GM23338 (cell line): ENCODE results near the gene PFKFB2. TPM values are rescaled to one million over a fixed set of nuclear protein-coding genes. Genes with fewer than 3 reads are reported as not detected.

Experiments used
- ATAC-seq: fragments of 200-7000 bp; cut with Tn5 transposase; 3 replicates; pipeline ENCODE4 v1.9.1; 2020
- DNase-seq: peaks from one replicate; pipeline ENCODE4 v3.0.0-alpha.2; 2015; ENCODE audit warnings: low spot score
- H2AFZ ChIP-seq: fragments of 200-600 bp; sonication (generic); 2 replicates; pipeline ENCODE4 v1.8.0; 2016; ENCODE audit warnings: antibody characterized with exemption, mild to moderate bottlenecking, moderate library complexity
- H3F3A ChIP-seq: fragments of 200-600 bp; sonication (generic); replicated peaks from 2 replicates; pipeline ENCODE4 v1.8.0; 2017; ENCODE audit warnings: antibody characterized with exemption, mixed run types, low read depth
- H3K27ac ChIP-seq: fragments of 200-600 bp; sonication (generic); 2 replicates; pipeline ENCODE4 v1.6.1; 2016; ENCODE audit warnings: low read depth
- H3K27me3 ChIP-seq: fragments of 200-600 bp; sonication (generic); 2 replicates; pipeline ENCODE4 v1.8.0; 2016; ENCODE audit warnings: mild to moderate bottlenecking, mixed run types, moderate library complexity; ENCODE audit not compliant: insufficient read depth
- H3K36me3 ChIP-seq: fragments of 200-600 bp; sonication (generic); 2 replicates; pipeline ENCODE4 v1.8.0; 2016; ENCODE audit warnings: mild to moderate bottlenecking; ENCODE audit not compliant: insufficient read depth
- H3K4me1 ChIP-seq: fragments of 200-600 bp; sonication (generic); 2 replicates; pipeline ENCODE4 v1.8.0; 2016; ENCODE audit warnings: mild to moderate bottlenecking, moderate library complexity; ENCODE audit not compliant: insufficient read depth
- H3K4me2 ChIP-seq: fragments of 200-600 bp; sonication (generic); 2 replicates; pipeline ENCODE4 v1.7.1; 2017; ENCODE audit warnings: mixed run types
- H3K4me3 ChIP-seq: fragments of 200-600 bp; sonication (generic); 2 replicates; pipeline ENCODE4 v1.6.1; 2016; ENCODE audit warnings: mixed run types
- H3K79me2 ChIP-seq: fragments of 200-600 bp; sonication (generic); replicated peaks from 2 replicates; pipeline ENCODE4 v1.8.0; 2017; ENCODE audit warnings: mild to moderate bottlenecking; ENCODE audit not compliant: insufficient read depth
- H3K9me2 ChIP-seq: fragments of 200-600 bp; sonication (generic); 2 replicates; pipeline ENCODE4 v1.8.0; 2017; ENCODE audit not compliant: insufficient read depth
- H4K20me1 ChIP-seq: fragments of 200-600 bp; sonication (generic); replicated peaks from 2 replicates; pipeline ENCODE4 v1.8.0; 2017; ENCODE audit warnings: mild to moderate bottlenecking; ENCODE audit not compliant: insufficient read depth
- H3K27ac Mint-ChIP-seq: 2 replicates; pipeline ENCODE4 v1.8.0; 2020; ENCODE audit warnings: inconsistent platforms, mild to moderate bottlenecking, moderate library complexity, mixed read lengths
- H3K27me3 Mint-ChIP-seq: 3 replicates; pipeline ENCODE4 v1.8.0; 2022; ENCODE audit warnings: low read depth, mild to moderate bottlenecking, moderate library complexity, mixed read lengths, inconsistent platforms; ENCODE audit not compliant: insufficient read depth, poor library complexity
- H3K36me3 Mint-ChIP-seq: 3 replicates; pipeline ENCODE4 v1.8.0; 2021; ENCODE audit warnings: low read depth, mild to moderate bottlenecking, inconsistent platforms, moderate library complexity, mixed read lengths
- H3K4me1 Mint-ChIP-seq: 3 replicates; pipeline ENCODE4 v1.8.0; 2020; ENCODE audit warnings: mild to moderate bottlenecking, inconsistent platforms, mixed read lengths
- H3K4me3 Mint-ChIP-seq: 3 replicates; pipeline ENCODE4 v1.8.0; 2021; ENCODE audit warnings: moderate library complexity, mild to moderate bottlenecking, inconsistent platforms, mixed read lengths
- H3K9me3 Mint-ChIP-seq: 3 replicates; pipeline ENCODE4 v1.8.0; 2020; ENCODE audit warnings: moderate library complexity, mild to moderate bottlenecking, inconsistent platforms, mixed read lengths
- CREB1 ChIP-seq: fragments of 250-450 bp; sonication (Bioruptor Pico); IDR thresholded peaks from 2 replicates; pipeline ENCODE4 v1.5.0; 2020; ENCODE audit warnings: low read depth, mild to moderate bottlenecking, moderate library complexity
- EZH2 ChIP-seq: fragments of 200-600 bp; sonication (generic); IDR thresholded peaks from one replicate; pipeline ENCODE4 v1.8.0; 2017; ENCODE audit warnings: antibody characterized with exemption, mild to moderate bottlenecking, low read depth; ENCODE audit not compliant: unreplicated experiment
- EZH2phosphoT487 ChIP-seq: fragments of 200-600 bp; sonication (generic); IDR thresholded peaks from one replicate; pipeline ENCODE4 v1.8.1; 2018; ENCODE audit warnings: antibody characterized with exemption; ENCODE audit not compliant: unreplicated experiment
- JUNB ChIP-seq: IDR thresholded peaks from one replicate; pipeline ENCODE4 v1.6.1; 2016; ENCODE audit warnings: antibody characterized with exemption; ENCODE audit not compliant: unreplicated experiment
- NANOG ChIP-seq: IDR thresholded peaks from 2 replicates; pipeline ENCODE4 v1.6.1; 2016; ENCODE audit warnings: antibody characterized with exemption, borderline replicate concordance
- POLR2AphosphoS5 ChIP-seq: IDR thresholded peaks from 2 replicates; pipeline ENCODE4 v1.6.1; 2016; ENCODE audit warnings: antibody characterized with exemption, low read depth
- REST ChIP-seq: IDR thresholded peaks from one replicate; pipeline ENCODE4 v1.6.1; 2018; ENCODE audit warnings: antibody characterized with exemption; ENCODE audit not compliant: unreplicated experiment
- STAT1 ChIP-seq: IDR thresholded peaks from one replicate; pipeline ENCODE4 v1.6.1; 2016; ENCODE audit warnings: antibody characterized with exemption; ENCODE audit not compliant: unreplicated experiment
- ZNF114 ChIP-seq: fragments of 250-450 bp; sonication (Bioruptor Pico); IDR thresholded peaks from 2 replicates; pipeline ENCODE4 v1.5.0; 2020; ENCODE audit warnings: mild to moderate bottlenecking, moderate library complexity
- ZNF331 ChIP-seq: fragments of 250-450 bp; sonication (Bioruptor Pico); IDR thresholded peaks from 2 replicates; pipeline ENCODE4 v1.5.0; 2020; ENCODE audit warnings: low read depth, mild to moderate bottlenecking, moderate library complexity
- ZNF462 ChIP-seq: fragments of 250-450 bp; sonication (Bioruptor Pico); IDR thresholded peaks from 2 replicates; pipeline ENCODE4 v1.5.0; 2020; ENCODE audit warnings: mild to moderate bottlenecking, moderate library complexity
- polyA plus RNA-seq: library from polyadenylated mRNA; unstranded; fragments of >200 nt; fragmentation: Nextera tagmentation; extraction: Ambion mirVana; gene quantifications from 2 replicates; pipeline ENCODE4 v1.2.1, GENCODE V29; 2016
- total RNA-seq: library from RNA; depleted of rRNA; stranded (reverse); fragments of >200 nt; shearing (Covaris generic); gene quantifications from 2 replicates; pipeline ENCODE4 v1.2.3, GENCODE V29; 2014
- TF ChIP-seq, protein P1 (sequence below): IDR thresholded peaks from 2 replicates; pipeline ENCODE4 v1.6.1; 2016; ENCODE audit warnings: antibody characterized with exemption
- TF ChIP-seq, protein P2 (sequence below), 2 experiments: fragments of 200-600 bp in 1 of 2; sonication (generic) in 1 of 2; conservative IDR thresholded peaks; 2 replicates each; pipeline versions ENCODE4 v1.5.1 to v1.6.1; 2016 to 2017; ENCODE audit warnings: antibody characterized with exemption in 2 of 2, low read depth in 2 of 2, mild to moderate bottlenecking in 2 of 2, moderate library complexity in 1 of 2

PFKFB2 gene
- total and polyA plus RNA-seq, 2 experiments from 2014 or later, result 4.9 to 14.8 TPM

- peaks cover 10% of the 10 kb centered on the region for H3K4me1 Mint-ChIP-seq
- Histone ChIP-seq H3K9me2 (peaks cover 23% of the 10 kb centered on the region), H3F3A (no peaks in the 10 kb centered on the region), H3K4me2 (no peak within 1 kb of the TSS), H3K79me2 (no peaks in the 10 kb centered on the region), H2AFZ (no peak within 1 kb of the TSS), H3K27ac (no peak within 1 kb of the TSS), H3K4me3 (no peak within 1 kb of the TSS), H3K27me3 (no peaks in the 10 kb centered on the region), H3K36me3 (no peaks in the 10 kb centered on the region), H3K4me1 (peaks cover 6% of the 10 kb centered on the region), H4K20me1 (no peaks in the 10 kb centered on the region)
- peaks cover 2% of the 10 kb centered on the region for H3K27me3 Mint-ChIP-seq
- H3K27ac Mint-ChIP-seq, result no peak within 1 kb of the TSS
- DNase-seq (no peak), ATAC-seq (no peak)
- peaks cover 3% of the 10 kb centered on the region; the same call in 2 of the 3 replicates for H3K36me3 Mint-ChIP-seq
- H3K4me3 Mint-ChIP-seq, result no peak within 1 kb of the TSS
- no peak for TF ChIP-seq EZH2
- TF ChIP-seq ZNF462, result no peak
- TF ChIP-seq EZH2phosphoT487, result no peak
- no peak for TF ChIP-seq NANOG
- no peak for TF ChIP-seq ZNF331
- no peak for TF ChIP-seq ZNF114
- TF ChIP-seq REST, result no peak
- no peak for TF ChIP-seq STAT1
- TF ChIP-seq CREB1 (CRISPR knock-in tag), result no peak
- no peak for TF ChIP-seq POLR2AphosphoS5
- TF ChIP-seq, protein P1, sequence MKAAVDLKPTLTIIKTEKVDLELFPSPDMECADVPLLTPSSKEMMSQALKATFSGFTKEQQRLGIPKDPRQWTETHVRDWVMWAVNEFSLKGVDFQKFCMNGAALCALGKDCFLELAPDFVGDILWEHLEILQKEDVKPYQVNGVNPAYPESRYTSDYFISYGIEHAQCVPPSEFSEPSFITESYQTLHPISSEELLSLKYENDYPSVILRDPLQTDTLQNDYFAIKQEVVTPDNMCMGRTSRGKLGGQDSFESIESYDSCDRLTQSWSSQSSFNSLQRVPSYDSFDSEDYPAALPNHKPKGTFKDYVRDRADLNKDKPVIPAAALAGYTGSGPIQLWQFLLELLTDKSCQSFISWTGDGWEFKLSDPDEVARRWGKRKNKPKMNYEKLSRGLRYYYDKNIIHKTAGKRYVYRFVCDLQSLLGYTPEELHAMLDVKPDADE, result no peak
- TF ChIP-seq JUNB, result no peak
- TF ChIP-seq, protein P2, sequence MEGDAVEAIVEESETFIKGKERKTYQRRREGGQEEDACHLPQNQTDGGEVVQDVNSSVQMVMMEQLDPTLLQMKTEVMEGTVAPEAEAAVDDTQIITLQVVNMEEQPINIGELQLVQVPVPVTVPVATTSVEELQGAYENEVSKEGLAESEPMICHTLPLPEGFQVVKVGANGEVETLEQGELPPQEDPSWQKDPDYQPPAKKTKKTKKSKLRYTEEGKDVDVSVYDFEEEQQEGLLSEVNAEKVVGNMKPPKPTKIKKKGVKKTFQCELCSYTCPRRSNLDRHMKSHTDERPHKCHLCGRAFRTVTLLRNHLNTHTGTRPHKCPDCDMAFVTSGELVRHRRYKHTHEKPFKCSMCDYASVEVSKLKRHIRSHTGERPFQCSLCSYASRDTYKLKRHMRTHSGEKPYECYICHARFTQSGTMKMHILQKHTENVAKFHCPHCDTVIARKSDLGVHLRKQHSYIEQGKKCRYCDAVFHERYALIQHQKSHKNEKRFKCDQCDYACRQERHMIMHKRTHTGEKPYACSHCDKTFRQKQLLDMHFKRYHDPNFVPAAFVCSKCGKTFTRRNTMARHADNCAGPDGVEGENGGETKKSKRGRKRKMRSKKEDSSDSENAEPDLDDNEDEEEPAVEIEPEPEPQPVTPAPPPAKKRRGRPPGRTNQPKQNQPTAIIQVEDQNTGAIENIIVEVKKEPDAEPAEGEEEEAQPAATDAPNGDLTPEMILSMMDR (conservative IDR thresholded peaks at IDR 0.05; ENCODE audit: low read depth in 2 of 2), result no peak
- peaks cover 12% of the 10 kb centered on the region for H3K9me3 Mint-ChIP-seq
These were observed 50.9 kb downstream of the PFKFB2 start, which contains the start of gene C4BPA for GRCh38 chr1:207103892-207104373. Gene C4BPA, plus strand, starts transcription at chr1:207104233. Its CDS starts 8,793 bp downstream, at chr1:207113026.
